ENCODE results near the gene TTN. TPM values are rescaled to one million over a fixed set of nuclear protein-coding genes. Genes with fewer than 3 reads are reported as not detected.
"Not testable (repeated sequence)": the region's sequence is repeated elsewhere in the genome, so short reads cannot be mapped to it uniquely, and the experiment has no call there.

Gene TTN
- total and polyA plus RNA-seq, 2 experiments from 2014 or later, result 12.5 to 15.7 TPM

GRCh38 chr2:178666458-178666857 is 140.8 kb downstream of the TTN start (continued):
- TF ChIP-seq, protein P1, sequence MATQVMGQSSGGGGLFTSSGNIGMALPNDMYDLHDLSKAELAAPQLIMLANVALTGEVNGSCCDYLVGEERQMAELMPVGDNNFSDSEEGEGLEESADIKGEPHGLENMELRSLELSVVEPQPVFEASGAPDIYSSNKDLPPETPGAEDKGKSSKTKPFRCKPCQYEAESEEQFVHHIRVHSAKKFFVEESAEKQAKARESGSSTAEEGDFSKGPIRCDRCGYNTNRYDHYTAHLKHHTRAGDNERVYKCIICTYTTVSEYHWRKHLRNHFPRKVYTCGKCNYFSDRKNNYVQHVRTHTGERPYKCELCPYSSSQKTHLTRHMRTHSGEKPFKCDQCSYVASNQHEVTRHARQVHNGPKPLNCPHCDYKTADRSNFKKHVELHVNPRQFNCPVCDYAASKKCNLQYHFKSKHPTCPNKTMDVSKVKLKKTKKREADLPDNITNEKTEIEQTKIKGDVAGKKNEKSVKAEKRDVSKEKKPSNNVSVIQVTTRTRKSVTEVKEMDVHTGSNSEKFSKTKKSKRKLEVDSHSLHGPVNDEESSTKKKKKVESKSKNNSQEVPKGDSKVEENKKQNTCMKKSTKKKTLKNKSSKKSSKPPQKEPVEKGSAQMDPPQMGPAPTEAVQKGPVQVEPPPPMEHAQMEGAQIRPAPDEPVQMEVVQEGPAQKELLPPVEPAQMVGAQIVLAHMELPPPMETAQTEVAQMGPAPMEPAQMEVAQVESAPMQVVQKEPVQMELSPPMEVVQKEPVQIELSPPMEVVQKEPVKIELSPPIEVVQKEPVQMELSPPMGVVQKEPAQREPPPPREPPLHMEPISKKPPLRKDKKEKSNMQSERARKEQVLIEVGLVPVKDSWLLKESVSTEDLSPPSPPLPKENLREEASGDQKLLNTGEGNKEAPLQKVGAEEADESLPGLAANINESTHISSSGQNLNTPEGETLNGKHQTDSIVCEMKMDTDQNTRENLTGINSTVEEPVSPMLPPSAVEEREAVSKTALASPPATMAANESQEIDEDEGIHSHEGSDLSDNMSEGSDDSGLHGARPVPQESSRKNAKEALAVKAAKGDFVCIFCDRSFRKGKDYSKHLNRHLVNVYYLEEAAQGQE (IDR thresholded peaks at IDR 0.05; ENCODE audit: unreplicated experiment), result no peak
- TF ChIP-seq, protein P2, sequence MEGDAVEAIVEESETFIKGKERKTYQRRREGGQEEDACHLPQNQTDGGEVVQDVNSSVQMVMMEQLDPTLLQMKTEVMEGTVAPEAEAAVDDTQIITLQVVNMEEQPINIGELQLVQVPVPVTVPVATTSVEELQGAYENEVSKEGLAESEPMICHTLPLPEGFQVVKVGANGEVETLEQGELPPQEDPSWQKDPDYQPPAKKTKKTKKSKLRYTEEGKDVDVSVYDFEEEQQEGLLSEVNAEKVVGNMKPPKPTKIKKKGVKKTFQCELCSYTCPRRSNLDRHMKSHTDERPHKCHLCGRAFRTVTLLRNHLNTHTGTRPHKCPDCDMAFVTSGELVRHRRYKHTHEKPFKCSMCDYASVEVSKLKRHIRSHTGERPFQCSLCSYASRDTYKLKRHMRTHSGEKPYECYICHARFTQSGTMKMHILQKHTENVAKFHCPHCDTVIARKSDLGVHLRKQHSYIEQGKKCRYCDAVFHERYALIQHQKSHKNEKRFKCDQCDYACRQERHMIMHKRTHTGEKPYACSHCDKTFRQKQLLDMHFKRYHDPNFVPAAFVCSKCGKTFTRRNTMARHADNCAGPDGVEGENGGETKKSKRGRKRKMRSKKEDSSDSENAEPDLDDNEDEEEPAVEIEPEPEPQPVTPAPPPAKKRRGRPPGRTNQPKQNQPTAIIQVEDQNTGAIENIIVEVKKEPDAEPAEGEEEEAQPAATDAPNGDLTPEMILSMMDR (conservative IDR thresholded peaks at IDR 0.05; ENCODE audit: low read depth in 2 of 2), result no peak
- no peak for TF ChIP-seq ZNF331 (CRISPR knock-in tag; IDR thresholded peaks at IDR 0.05; ENCODE audit: low read depth)

- H3K27me3 Mint-ChIP-seq (ENCODE audit: insufficient read depth, low read depth, poor library complexity); H3K27ac Mint-ChIP-seq; H3K9me2 ChIP-seq (ENCODE audit: insufficient read depth); H3K4me1 ChIP-seq (ENCODE audit: insufficient read depth); H3K4me1 Mint-ChIP-seq; H3K27ac ChIP-seq (ENCODE audit: low read depth); H3K36me3 Mint-ChIP-seq (ENCODE audit: low read depth); DNase-seq (ENCODE audit: low spot score); H3K4me3 Mint-ChIP-seq; H3F3A ChIP-seq (replicated peaks; ENCODE audit: low read depth); ATAC-seq; H3K27me3 ChIP-seq (ENCODE audit: insufficient read depth); H3K4me3 ChIP-seq; H3K9me3 Mint-ChIP-seq; H3K79me2 ChIP-seq (replicated peaks; ENCODE audit: insufficient read depth); H4K20me1 ChIP-seq (replicated peaks; ENCODE audit: insufficient read depth); H3K36me3 ChIP-seq (ENCODE audit: insufficient read depth); H3K4me2 ChIP-seq; H2AFZ ChIP-seq: not testable (repeated sequence)
Measured at GRCh38 chr2:178658480-178658879, 148.7 kb downstream of the TTN start.

DNA sequence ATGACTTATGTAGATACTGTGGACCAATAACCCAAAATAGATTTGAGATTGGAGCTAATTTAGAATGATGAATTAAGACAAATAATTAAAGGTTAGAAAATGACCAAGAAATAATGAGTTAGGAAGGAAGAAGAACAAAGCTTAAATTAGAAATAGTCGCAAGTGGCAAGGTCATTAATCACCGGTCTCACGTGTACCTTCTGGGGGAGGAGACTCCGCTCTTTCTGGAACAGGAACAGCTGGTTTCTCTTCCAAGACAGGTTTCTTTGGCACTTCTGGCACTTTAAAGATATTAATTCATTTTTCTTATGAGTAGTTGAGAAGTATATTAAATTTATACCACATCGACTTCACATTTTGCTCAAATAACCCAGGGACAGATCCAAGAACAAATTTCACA is 156.7 kb downstream of the TTN start:
- Mint-ChIP-seq H3K4me1 (no peaks in the 10 kb centered on the region), H3K27me3 (ENCODE audit: insufficient read depth, low read depth, poor library complexity) (no peaks in the 10 kb centered on the region), H3K9me3 (no peaks in the 10 kb centered on the region), H3K36me3 (ENCODE audit: low read depth) (no peaks in the 10 kb centered on the region), H3K27ac (no peak overlapping the region), H3K4me3 (no peak overlapping the region)
- H3K36me3 ChIP-seq (ENCODE audit: insufficient read depth), result peaks cover 5% of the 10 kb centered on the region; the same call in 1 of the 2 replicates
- no peak overlapping the region for H2AFZ ChIP-seq
- H3K4me3 ChIP-seq, result no peak overlapping the region
- no peaks in the 10 kb centered on the region for H3K27me3 ChIP-seq (ENCODE audit: insufficient read depth)
- 0 out of 2 replicates have a peak, but pooled peaks cover 2% of the 10 kb centered on the region for H3K9me2 ChIP-seq (ENCODE audit: insufficient read depth)
- no peaks in the 10 kb centered on the region for H3K79me2 ChIP-seq (replicated peaks; ENCODE audit: insufficient read depth)
- DNase-seq (ENCODE audit: low spot score), result no peak
- no peaks in the 10 kb centered on the region for H3K4me1 ChIP-seq (ENCODE audit: insufficient read depth)
- no peaks in the 10 kb centered on the region for H4K20me1 ChIP-seq (replicated peaks; ENCODE audit: insufficient read depth)
- no peaks in the 10 kb centered on the region for H3F3A ChIP-seq (replicated peaks; ENCODE audit: low read depth)
- ATAC-seq, result no peak
- H3K27ac ChIP-seq (ENCODE audit: low read depth), result no peak overlapping the region
- no peak overlapping the region for H3K4me2 ChIP-seq
- TF ChIP-seq EZH2 (IDR thresholded peaks at IDR 0.05; ENCODE audit: low read depth, unreplicated experiment) (no peak), POLR2AphosphoS5 (IDR thresholded peaks at IDR 0.05; ENCODE audit: low read depth) (no peak), NANOG (IDR thresholded peaks at IDR 0.05; ENCODE audit: borderline replicate concordance) (no peak), EZH2phosphoT487 (IDR thresholded peaks at IDR 0.05; ENCODE audit: unreplicated experiment) (no peak), ZNF462 (CRISPR knock-in tag; IDR thresholded peaks at IDR 0.05) (no peak), ZNF331 (CRISPR knock-in tag; IDR thresholded peaks at IDR 0.05; ENCODE audit: low read depth) (no peak)
